Measurements from ENCODE around the gene ZSWIM9.
A peak's percentile ranks its signal among the peaks of the same experiment; 100 is the strongest.

The ZSWIM9 gene

DNA sequence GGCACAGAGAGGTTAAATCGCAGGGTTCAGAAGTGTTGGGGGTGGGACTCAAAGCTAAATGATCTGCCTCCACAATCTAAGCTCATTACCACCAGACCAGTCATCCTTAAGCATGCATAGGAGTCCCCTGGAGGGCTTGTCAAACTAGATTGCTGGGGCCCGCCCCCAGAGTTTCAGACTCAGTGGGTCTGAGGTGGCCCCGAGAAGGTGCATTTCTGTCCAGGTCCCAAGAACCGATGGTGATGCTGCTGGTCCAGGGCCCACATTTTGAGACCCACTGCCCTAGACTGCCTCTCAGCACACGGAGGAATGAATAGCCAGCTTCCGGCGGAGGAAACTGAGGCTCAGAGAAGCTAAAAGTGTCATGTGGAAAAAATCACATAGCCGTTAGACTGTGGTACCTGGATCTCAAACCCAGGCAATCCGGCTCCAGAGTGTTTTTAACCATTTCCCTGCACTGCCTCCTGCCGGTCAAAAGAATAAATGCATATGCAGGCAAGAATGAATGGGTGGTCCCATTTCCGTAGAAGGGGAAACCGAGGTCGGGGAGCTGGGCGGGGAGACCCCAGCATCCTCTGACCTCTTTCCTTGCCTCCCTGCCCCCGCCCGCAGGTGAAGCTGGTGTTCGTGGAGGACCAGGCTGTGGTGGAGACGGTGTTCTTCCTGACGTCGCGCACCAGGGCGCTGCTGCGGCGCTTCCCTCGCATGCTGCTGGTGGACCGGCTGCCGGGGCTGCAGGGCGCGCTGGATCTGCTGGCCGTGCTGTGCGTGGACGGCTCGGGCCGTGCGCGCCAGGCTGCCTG, 23.8 kb downstream of the ZSWIM9 start:
- H3K4ac ChIP-seq (ENCODE audit: low read depth in 1 of 2, low read length in 2 of 2): no peak overlapping the region
- H3K23ac ChIP-seq (ENCODE audit: low read length in 2 of 2): no peak overlapping the region
- no peak for DNase-seq
- no peak overlapping the region for H2AFZ ChIP-seq (ENCODE audit: low read depth, low read length)
- 90% methylated on average over 36 of the region's 36 CpGs for WGBS
- H3K4me3 ChIP-seq (ENCODE audit: insufficient read depth in 1 of 2, low read depth in 1 of 2, low read length in 2 of 2): no peak overlapping the region
- no peak overlapping the region for H2BK15ac ChIP-seq (ENCODE audit: low read depth, poor library complexity, severe bottlenecking)
- no peaks in the 10 kb centered on the region for H3K27me3 ChIP-seq (ENCODE audit: control insufficient read depth in 1 of 2, insufficient read depth in 1 of 2, low read length in 2 of 2)
- no peak overlapping the region for H2AK5ac ChIP-seq (ENCODE audit: low read length, severe bottlenecking)
- H3K9me3 ChIP-seq (ENCODE audit: control insufficient read depth, low read length): no peaks in the 10 kb centered on the region
- peaks cover 5 to 21% of the 10 kb centered on the region in 2 experiments for H3K36me3 ChIP-seq (ENCODE audit: control insufficient read depth in 1 of 2, insufficient read depth in 2 of 2, low read depth in 1 of 2, low read length in 2 of 2)
- no peak overlapping the region for H4K8ac ChIP-seq (ENCODE audit: low read length)
- H3K18ac ChIP-seq (ENCODE audit: low read depth in 1 of 2, low read length in 2 of 2): no peak overlapping the region
- no peak overlapping the region for H2BK5ac ChIP-seq (ENCODE audit: low read depth, low read length, poor library complexity, severe bottlenecking)
- no peak overlapping the region for H2BK12ac ChIP-seq (ENCODE audit: low read length in 2 of 2)
- H3K27ac ChIP-seq (ENCODE audit: low read length, poor library complexity, severe bottlenecking): no peak overlapping the region
- no peak overlapping the region for H2BK120ac ChIP-seq (ENCODE audit: low read depth, low read length)
- no peaks in the 10 kb centered on the region for H3K4me1 ChIP-seq (ENCODE audit: control insufficient read depth, insufficient read depth, low read depth, low read length)
- H3K9ac ChIP-seq (ENCODE audit: low read length): no peak overlapping the region
- H3K79me1 ChIP-seq (replicated peaks; ENCODE audit: low read length, poor library complexity, severe bottlenecking): peaks cover 5% of the 10 kb centered on the region
- no peak overlapping the region for H3K14ac ChIP-seq (ENCODE audit: low read length in 2 of 2)
- H4K91ac ChIP-seq (ENCODE audit: low read length): no peak overlapping the region
- no peak overlapping the region for H3K4me2 ChIP-seq (ENCODE audit: low read length, poor library complexity, severe bottlenecking)

DNA sequence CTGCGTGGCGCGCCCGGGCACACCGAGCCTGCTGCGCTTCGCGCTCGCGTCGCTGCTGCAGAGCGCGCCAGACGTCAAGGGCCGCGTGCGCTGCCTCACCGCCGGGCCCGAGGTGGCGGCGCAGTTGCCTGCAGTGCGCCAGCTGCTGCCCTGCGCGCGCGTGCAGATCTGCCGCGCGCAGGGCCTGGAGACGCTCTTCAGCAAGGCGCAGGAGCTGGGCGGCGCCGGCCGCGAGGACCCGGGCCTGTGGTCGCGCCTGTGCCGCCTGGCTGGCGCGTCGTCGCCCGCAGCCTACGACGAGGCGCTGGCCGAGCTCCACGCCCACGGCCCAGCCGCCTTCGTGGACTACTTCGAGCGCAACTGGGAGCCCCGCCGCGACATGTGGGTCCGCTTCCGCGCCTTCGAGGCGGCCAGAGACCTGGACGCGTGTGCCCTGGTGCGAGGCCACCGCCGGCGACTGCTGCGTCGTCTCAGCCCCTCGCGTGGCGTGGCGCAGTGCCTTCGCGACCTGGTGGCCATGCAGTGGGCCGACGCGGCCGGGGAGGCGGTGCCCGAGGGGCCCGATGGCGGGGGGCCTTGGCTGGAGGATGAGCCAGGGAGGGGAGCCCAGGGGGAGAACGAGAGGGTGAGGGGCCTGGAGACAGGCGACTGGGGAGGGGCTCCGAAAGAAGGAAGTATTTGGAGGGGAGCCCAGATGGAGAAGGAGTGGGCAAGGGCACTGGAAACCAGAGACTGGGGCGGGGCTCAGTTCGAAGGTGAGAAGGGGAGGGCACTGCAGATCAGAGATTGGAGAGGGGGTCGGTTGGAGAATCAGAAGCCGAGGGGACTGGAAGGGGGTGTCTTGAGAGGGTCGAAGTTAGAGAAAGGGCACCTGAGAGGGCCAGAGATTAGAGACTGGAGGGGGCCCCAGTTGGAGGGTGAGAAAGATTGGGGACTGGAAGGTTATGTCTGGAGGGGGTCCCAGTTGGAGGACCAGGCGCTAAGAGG, 24.7 kb downstream of the ZSWIM9 start:
- no peak overlapping the region for H3K4me2 ChIP-seq (ENCODE audit: low read length, poor library complexity, severe bottlenecking)
- no peak overlapping the region for H3K14ac ChIP-seq (ENCODE audit: low read length in 2 of 2)
- H2BK12ac ChIP-seq (ENCODE audit: low read length in 2 of 2): no peak overlapping the region
- H3K4me1 ChIP-seq (ENCODE audit: control insufficient read depth, insufficient read depth, low read depth, low read length): no peaks in the 10 kb centered on the region
- H2AFZ ChIP-seq (ENCODE audit: low read depth, low read length): no peak overlapping the region
- no peak overlapping the region for H2BK15ac ChIP-seq (ENCODE audit: low read depth, poor library complexity, severe bottlenecking)
- no peak overlapping the region for H4K8ac ChIP-seq (ENCODE audit: low read length)
- H3K36me3 ChIP-seq (ENCODE audit: control insufficient read depth in 1 of 2, insufficient read depth in 2 of 2, low read depth in 1 of 2, low read length in 2 of 2): peaks cover 5 to 21% of the 10 kb centered on the region in 2 experiments
- no peak overlapping the region for H3K9ac ChIP-seq (ENCODE audit: low read length)
- H3K23ac ChIP-seq (ENCODE audit: low read length in 2 of 2): no peak overlapping the region
- WGBS: 96% methylated on average over 95 of the region's 95 CpGs
- no peak overlapping the region for H2AK5ac ChIP-seq (ENCODE audit: low read length, severe bottlenecking)
- no peaks in the 10 kb centered on the region for H3K9me3 ChIP-seq (ENCODE audit: control insufficient read depth, low read length)
- no peak overlapping the region for H3K4ac ChIP-seq (ENCODE audit: low read depth in 1 of 2, low read length in 2 of 2)
- no peak overlapping the region for H3K18ac ChIP-seq (ENCODE audit: low read depth in 1 of 2, low read length in 2 of 2)
- no peak overlapping the region for H3K27ac ChIP-seq (ENCODE audit: low read length, poor library complexity, severe bottlenecking)
- H3K4me3 ChIP-seq (ENCODE audit: insufficient read depth in 1 of 2, low read depth in 1 of 2, low read length in 2 of 2): peak overlapping the region in 1 of 2 experiments; percentile 18
- no peak for DNase-seq
- H2BK120ac ChIP-seq (ENCODE audit: low read depth, low read length): no peak overlapping the region
- H4K91ac ChIP-seq (ENCODE audit: low read length): no peak overlapping the region
- H3K27me3 ChIP-seq (ENCODE audit: control insufficient read depth in 1 of 2, insufficient read depth in 1 of 2, low read length in 2 of 2): no peaks in the 10 kb centered on the region
- H3K79me1 ChIP-seq (replicated peaks; ENCODE audit: low read length, poor library complexity, severe bottlenecking): peaks cover 5% of the 10 kb centered on the region
- H2BK5ac ChIP-seq (ENCODE audit: low read depth, low read length, poor library complexity, severe bottlenecking): no peak overlapping the region

DNA sequence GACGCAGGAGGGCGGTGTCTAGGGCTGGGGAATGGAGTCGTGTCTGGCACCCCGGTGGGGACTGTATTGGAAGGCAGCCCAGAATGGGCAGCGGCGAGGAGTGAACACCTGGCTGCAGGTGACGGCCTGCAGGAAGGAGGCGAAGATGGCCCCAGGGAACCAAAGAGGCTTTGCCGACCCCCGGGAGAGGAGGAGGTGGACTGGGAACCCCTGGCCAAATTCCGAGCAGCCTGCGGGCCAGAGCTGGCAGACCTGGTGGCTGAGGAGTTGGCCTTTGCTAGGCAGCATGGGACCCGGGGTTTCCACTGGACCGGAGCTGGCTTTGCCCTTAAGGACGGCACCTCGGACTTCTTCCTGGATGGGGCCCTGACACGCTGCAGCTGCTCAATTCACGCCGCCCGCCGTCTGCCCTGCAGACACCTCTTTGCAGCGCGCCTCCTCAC, 25.9 kb downstream of the ZSWIM9 start:
- Histone ChIP-seq H3K18ac (ENCODE audit: low read depth in 1 of 2, low read length in 2 of 2) (no peak overlapping the region), H3K9ac (ENCODE audit: low read length) (no peak overlapping the region), H2AFZ (ENCODE audit: low read depth, low read length) (no peak overlapping the region), H2BK120ac (ENCODE audit: low read depth, low read length) (no peak overlapping the region), H3K9me3 (ENCODE audit: control insufficient read depth, low read length) (no peaks in the 10 kb centered on the region), H4K91ac (ENCODE audit: low read length) (no peak overlapping the region), H2BK5ac (ENCODE audit: low read depth, low read length, poor library complexity, severe bottlenecking) (no peak overlapping the region), H3K27me3 (ENCODE audit: control insufficient read depth in 1 of 2, insufficient read depth in 1 of 2, low read length in 2 of 2) (no peaks in the 10 kb centered on the region), H3K36me3 (ENCODE audit: control insufficient read depth in 1 of 2, insufficient read depth in 2 of 2, low read depth in 1 of 2, low read length in 2 of 2) (peaks cover 0 to 21% of the 10 kb centered on the region in 2 experiments), H3K4ac (ENCODE audit: low read depth in 1 of 2, low read length in 2 of 2) (no peak overlapping the region), H3K79me1 (replicated peaks; ENCODE audit: low read length, poor library complexity, severe bottlenecking) (peaks cover 8% of the 10 kb centered on the region), H3K4me1 (ENCODE audit: control insufficient read depth, insufficient read depth, low read depth, low read length) (no peaks in the 10 kb centered on the region), H2BK15ac (ENCODE audit: low read depth, poor library complexity, severe bottlenecking) (no peak overlapping the region), H3K4me3 (ENCODE audit: insufficient read depth in 1 of 2, low read depth in 1 of 2, low read length in 2 of 2) (no peak overlapping the region), H2BK12ac (ENCODE audit: low read length in 2 of 2) (no peak overlapping the region), H4K8ac (ENCODE audit: low read length) (no peak overlapping the region), H3K23ac (ENCODE audit: low read length in 2 of 2) (no peak overlapping the region), H3K27ac (ENCODE audit: low read length, poor library complexity, severe bottlenecking) (no peak overlapping the region), H2AK5ac (ENCODE audit: low read length, severe bottlenecking) (no peak overlapping the region), H3K4me2 (ENCODE audit: low read length, poor library complexity, severe bottlenecking) (no peak overlapping the region), H3K14ac (ENCODE audit: low read length in 2 of 2) (no peak overlapping the region)
- 90% methylated on average over 23 of the region's 23 CpGs for WGBS
- DNase-seq: no peak
